Nephron progenitor cell (in vitro differentiated cells): Measurements from ENCODE around the gene CD244.
"Not testable (repeated sequence)": the region's sequence is repeated elsewhere in the genome, so short reads cannot be mapped to it uniquely, and the experiment has no call there.

Experiments used
- DNase-seq: peaks from one replicate; pipeline ENCODE4 v3.0.0; 2021
- H3K27ac Mint-ChIP-seq: 2 replicates; pipeline ENCODE4 v1.8.0; 2021; ENCODE audit warnings: mild to moderate bottlenecking, moderate library complexity, mixed read lengths
- H3K27me3 Mint-ChIP-seq: 2 replicates; pipeline ENCODE4 v1.8.0; 2021; ENCODE audit warnings: mild to moderate bottlenecking, low read depth, mixed read lengths; ENCODE audit not compliant: poor library complexity
- H3K36me3 Mint-ChIP-seq: 2 replicates; pipeline ENCODE4 v1.8.0; 2021; ENCODE audit warnings: low read depth, mixed read lengths
- H3K4me1 Mint-ChIP-seq: 2 replicates; pipeline ENCODE4 v1.8.0; 2021; ENCODE audit warnings: mixed read lengths
- H3K4me3 Mint-ChIP-seq: 2 replicates; pipeline ENCODE4 v1.8.0; 2021; ENCODE audit warnings: mild to moderate bottlenecking, moderate library complexity, mixed read lengths
- H3K9me3 Mint-ChIP-seq: 2 replicates; pipeline ENCODE4 v1.8.0; 2021; ENCODE audit warnings: mild to moderate bottlenecking, moderate library complexity, mixed read lengths
- CTCF ChIP-seq: fragments of 200-600 bp; sonication (generic); IDR thresholded peaks from 2 replicates; pipeline ENCODE4 v1.5.0; 2021; ENCODE audit warnings: antibody characterized with exemption

CD244 gene

GRCh38 chr1:160888926-160889325 is 26.2 kb upstream of the CD244 start:
- Mint-ChIP-seq H3K36me3 (no peaks in the 10 kb centered on the region), H3K27ac (peak overlapping the region; percentile 13), H3K4me3 (no peak overlapping the region), H3K27me3 (peaks cover 6% of the 10 kb centered on the region), H3K4me1 (no peaks in the 10 kb centered on the region), H3K9me3 (peaks cover 24% of the 10 kb centered on the region)
- no peak for DNase-seq
- no peak for TF ChIP-seq CTCF

GRCh38 chr1:160887071-160887470 is 24.4 kb upstream of the CD244 start:
- Mint-ChIP-seq H3K36me3 (no peaks in the 10 kb centered on the region), H3K9me3 (peaks cover 12% of the 10 kb centered on the region), H3K4me3 (no peak overlapping the region), H3K27me3 (peaks cover 6% of the 10 kb centered on the region), H3K27ac (no peak overlapping the region), H3K4me1 (no peaks in the 10 kb centered on the region)
- TF ChIP-seq CTCF = no peak
- no peak for DNase-seq

- Mint-ChIP-seq H3K27ac (no peak within 1 kb of the TSS), H3K36me3 (no peaks in the 10 kb centered on the region), H3K4me1 (no peaks in the 10 kb centered on the region), H3K9me3 (no peaks in the 10 kb centered on the region), H3K27me3 (peaks cover 2% of the 10 kb centered on the region), H3K4me3 (no peak within 1 kb of the TSS)
- DNase-seq = no peak
- TF ChIP-seq CTCF = no peak
Measured at GRCh38 chr1:160885042-160885441, 22.4 kb upstream of the CD244 start, which contains the start of gene ITLN1. Gene ITLN1 (minus strand): TSS chr1:160885180. CDS start chr1:160884877, 303 bp downstream.

GRCh38 chr1:160884579-160884978 is 21.9 kb upstream of the CD244 start:
- H3K27ac Mint-ChIP-seq = no peak overlapping the region
- H3K4me3 Mint-ChIP-seq = no peak overlapping the region
- no peak for DNase-seq

GRCh38 chr1:160883581-160884513 is 21.2 kb upstream of the CD244 start:
- TF ChIP-seq CTCF = no peak
- DNase-seq = no peak
- Mint-ChIP-seq H3K4me3 (no peak overlapping the region), H3K9me3 (no peaks in the 10 kb centered on the region), H3K4me1 (no peaks in the 10 kb centered on the region), H3K36me3 (no peaks in the 10 kb centered on the region), H3K27ac (no peak overlapping the region), H3K27me3 (peaks cover 5% of the 10 kb centered on the region)

More at GRCh38 chr1:160884579-160884978, 21.9 kb upstream of the CD244 start:
- TF ChIP-seq CTCF = peak; percentile 27
- peaks cover 2% of the 10 kb centered on the region for H3K27me3 Mint-ChIP-seq
- H3K9me3 Mint-ChIP-seq = no peaks in the 10 kb centered on the region
- H3K36me3 Mint-ChIP-seq = no peaks in the 10 kb centered on the region
- H3K4me1 Mint-ChIP-seq = no peaks in the 10 kb centered on the region

- Mint-ChIP-seq H3K4me3 (no peak overlapping the region), H3K27me3 (peaks cover 6% of the 10 kb centered on the region), H3K4me1 (no peaks in the 10 kb centered on the region), H3K9me3 (no peaks in the 10 kb centered on the region), H3K36me3 (no peaks in the 10 kb centered on the region), H3K27ac (no peak overlapping the region)
- DNase-seq = no peak
- no peak for TF ChIP-seq CTCF
Measured at GRCh38 chr1:160882582-160882981, 19.9 kb upstream of the CD244 start.

- DNase-seq, H3K9me3 Mint-ChIP-seq, H3K36me3 Mint-ChIP-seq, H3K4me3 Mint-ChIP-seq, H3K4me1 Mint-ChIP-seq, H3K27ac Mint-ChIP-seq: not testable (repeated sequence)
- H3K27me3 Mint-ChIP-seq = peaks cover 16% of the 10 kb centered on the region
Measured at GRCh38 chr1:160881264-160881663, 18.6 kb upstream of the CD244 start.
